GM18507 (cell line): Measurements from ENCODE around the gene CCNT2.
A peak's percentile ranks its signal among the peaks of the same experiment; 100 is the strongest.
"Not testable (repeated sequence)": the region's sequence is repeated elsewhere in the genome, so short reads cannot be mapped to it uniquely, and the experiment has no call there.

ENCODE experiments used
- DNase-seq: peaks from one replicate; pipeline ENCODE4 v3.0.0; 2011; ENCODE audit warnings: low read depth; ENCODE audit not compliant: insufficient read length; ENCODE audit errors: extremely low spot score
- FAIRE-seq: peaks from 2 replicates; lab custom pipeline; 2011; peaks lifted over from hg19 to GRCh38; lab: Jason Lieb, UNC

The CCNT2 gene

GRCh38 chr2:134957477-134957876 lies 38.9 kb downstream of the CCNT2 start:
- FAIRE-seq = no peak
- no peak for DNase-seq

- FAIRE-seq, DNase-seq: not testable (repeated sequence)
Measured at GRCh38 chr2:134967166-134967565, 48.5 kb downstream of the CCNT2 start.

GRCh38 chr2:134973241-134974138 lies 54.9 kb downstream of the CCNT2 start:
- peak; percentile 76 for FAIRE-seq
- DNase-seq = no peak

GRCh38 chr2:134975281-134976009 lies 56.8 kb downstream of the CCNT2 start:
- FAIRE-seq (no peak), DNase-seq (no peak)

GRCh38 chr2:134976074-134976702 lies 57.6 kb downstream of the CCNT2 start:
- FAIRE-seq (no peak), DNase-seq (no peak)

GRCh38 chr2:134977104-134977503 lies 58.5 kb downstream of the CCNT2 start:
- not testable (repeated sequence) for DNase-seq, FAIRE-seq

- no peak for FAIRE-seq
- DNase-seq = no peak
Measured at GRCh38 chr2:134979221-134979620, 60.6 kb downstream of the CCNT2 start.

- FAIRE-seq (no peak), DNase-seq (no peak)
Measured at GRCh38 chr2:134980639-134981038, 62.0 kb downstream of the CCNT2 start.

GRCh38 chr2:134982603-134983002 lies 64.0 kb downstream of the CCNT2 start:
- DNase-seq = no peak
- FAIRE-seq = no peak

- no peak for FAIRE-seq
Measured at GRCh38 chr2:134985061-134985460, 66.4 kb downstream of the CCNT2 start.

GRCh38 chr2:134988994-134989605 lies 70.5 kb downstream of the CCNT2 start:
- FAIRE-seq (peak; percentile 76), DNase-seq (no peak)

More at GRCh38 chr2:134985061-134985460, 66.4 kb downstream of the CCNT2 start:
- DNase-seq = no peak

- FAIRE-seq = no peak
- DNase-seq = no peak
Measured at GRCh38 chr2:134999521-134999920, 80.9 kb downstream of the CCNT2 start.

- DNase-seq (no peak), FAIRE-seq (no peak)
Measured at GRCh38 chr2:135002836-135003235, 84.2 kb downstream of the CCNT2 start.

GRCh38 chr2:135004005-135004746 lies 85.6 kb downstream of the CCNT2 start:
- FAIRE-seq (peak; percentile 75), DNase-seq (peak; percentile 70)

- FAIRE-seq (no peak), DNase-seq (no peak)
Measured at GRCh38 chr2:135005753-135006152, 87.1 kb downstream of the CCNT2 start.
